HCT116 (cell line): ENCODE measurements around the gene MRGPRX4. TPM values are rescaled to one million over a fixed set of nuclear protein-coding genes. Genes with fewer than 3 reads are reported as not detected.

ENCODE experiments used
- ATAC-seq: fragments of 200-7000 bp; cut with Tn5 transposase; 2 replicates; pipeline ENCODE4 v1.9.1; 2020; ENCODE audit warnings: mild to moderate bottlenecking, moderate library complexity
- BruUV-seq: library from RNA; stranded (reverse); fragments of 400-500 nt; replicated peaks from 2 replicates; lab custom pipeline; 2021; lab: Mats Ljungman, UMichigan
- CTCF ChIA-PET: fragments of 300-600 bp; sonication (Branson Sonifier 250); formaldehyde crosslinking; loops from one replicate; lab custom pipeline; 2021; ENCODE audit warnings: antibody characterized with exemption; lab: Charles Lee
- POLR2A ChIA-PET: fragments of 300-600, 350-600 bp; sonication (Branson Sonifier 250); formaldehyde crosslinking; loops from one replicate; lab custom pipeline; 2021; ENCODE audit warnings: antibody characterized with exemption; lab: Charles Lee
- RAD21 ChIA-PET, 2 experiments: fragments of 300-600 bp; sonication (Branson Sonifier 250); formaldehyde crosslinking; loops; one replicate each; lab custom pipeline; 2023; ENCODE audit warnings: low total read pairs in 2 of 2; ENCODE audit not compliant: uncharacterized antibody in 2 of 2, unreplicated experiment in 2 of 2, low non-redundant PET in 1 of 2; lab: Charles Lee
- DNase-seq: peaks from one replicate; pipeline ENCODE4 v3.0.0-alpha.2; 2010; ENCODE audit warnings: low read depth, low spot score
- H2AFZ ChIP-seq: fragments of 200-600 bp; shearing (Covaris generic), sonication (generic); 2 replicates; pipeline ENCODE4 v1.6.1; 2017; ENCODE audit warnings: low read depth, mixed run types, mixed read lengths, antibody characterized with exemption, low read length; ENCODE audit not compliant: poor library complexity, severe bottlenecking
- H3K27ac ChIP-seq: 2 replicates; pipeline ENCODE4 v1.5.1; 2012; ENCODE audit warnings: low read depth, low read length
- H3K27me3 ChIP-seq: fragments of 200-600 bp; sonication (generic); 2 replicates; pipeline ENCODE4 v1.6.1; 2016; ENCODE audit warnings: mixed run types, low read length, mixed read lengths; ENCODE audit not compliant: insufficient read depth
- H3K36me3 ChIP-seq, 2 experiments: fragments of 200-500 bp in 1 of 2; fragments of 200-600 bp in 1 of 2; sonication (Bioruptor generic) in 1 of 2; sonication (generic) in 1 of 2; 2 replicates each; pipeline versions ENCODE4 v1.5.1 to v1.6.1; 2014 to 2016; ENCODE audit warnings: low read length in 2 of 2, inconsistent platforms in 1 of 2, mixed read lengths in 1 of 2, mixed run types in 1 of 2; ENCODE audit not compliant: insufficient read depth in 2 of 2, control insufficient read depth in 1 of 2
- H3K4me1 ChIP-seq, 2 experiments: fragments of 200-600 bp in 1 of 2; sonication (generic) in 1 of 2; 2 replicates each; pipeline versions ENCODE4 v1.5.1 to v1.6.1; 2012 to 2017; ENCODE audit warnings: low read length in 2 of 2, inconsistent platforms in 1 of 2, mild to moderate bottlenecking in 1 of 2, mixed read lengths in 1 of 2, mixed run types in 1 of 2, moderate library complexity in 1 of 2; ENCODE audit not compliant: insufficient read depth in 2 of 2, control insufficient read depth in 1 of 2
- H3K4me2 ChIP-seq: fragments of 200-600 bp; sonication (generic); 2 replicates; pipeline ENCODE4 v1.6.1; 2017; ENCODE audit warnings: mixed run types, low read length, mixed read lengths
- H3K4me3 ChIP-seq, 2 experiments: fragments of 200-600 bp in 1 of 2; sonication (generic) in 1 of 2; replicated peaks in 1 of 2; 2 replicates each; pipeline ENCODE4 v1.5.1; 2011 to 2016; ENCODE audit warnings: low read length in 2 of 2, control low read depth in 1 of 2, low read depth in 1 of 2, mild to moderate bottlenecking in 1 of 2, mixed read lengths in 1 of 2, mixed run types in 1 of 2
- H3K79me2 ChIP-seq: fragments of 200-600 bp; sonication (generic); 2 replicates; pipeline ENCODE4 v1.6.1; 2017; ENCODE audit warnings: mild to moderate bottlenecking, mixed run types, low read length, moderate library complexity, mixed read lengths; ENCODE audit not compliant: insufficient read depth
- H3K9ac ChIP-seq: fragments of 200-600 bp; sonication (generic); 2 replicates; pipeline ENCODE4 v1.6.1; 2016; ENCODE audit warnings: low read length, mixed read lengths
- H3K9me2 ChIP-seq: fragments of 200-600 bp; sonication (generic), shearing (Covaris generic); 2 replicates; pipeline ENCODE4 v1.6.1; 2017; ENCODE audit warnings: mixed run types, mild to moderate bottlenecking, moderate library complexity; ENCODE audit not compliant: insufficient read depth
- H3K9me3 ChIP-seq, 2 experiments: fragments of 200-500 bp in 1 of 2; fragments of 200-600 bp in 1 of 2; sonication (Bioruptor generic) in 1 of 2; sonication (generic) in 1 of 2; 2 replicates each; pipeline ENCODE4 v1.6.1; 2014 to 2017; ENCODE audit warnings: low read length in 2 of 2, mixed read lengths in 2 of 2, inconsistent platforms in 1 of 2, low read depth in 1 of 2, mild to moderate bottlenecking in 1 of 2, mixed run types in 1 of 2, moderate library complexity in 1 of 2; ENCODE audit not compliant: control insufficient read depth in 1 of 2, insufficient read depth in 1 of 2
- H4K20me1 ChIP-seq: fragments of 200-600 bp; sonication (generic), shearing (Covaris generic); 2 replicates; pipeline ENCODE4 v1.6.1; 2017; ENCODE audit warnings: mixed run types, mild to moderate bottlenecking, moderate library complexity; ENCODE audit not compliant: insufficient read depth
- CEBPB ChIP-seq: IDR thresholded peaks from 2 replicates; pipeline ENCODE4 v1.6.1; 2012; ENCODE audit warnings: low read depth
- EGR1 ChIP-seq: IDR thresholded peaks from 2 replicates; pipeline ENCODE4 v1.6.1; 2012; ENCODE audit warnings: low read depth
- EZH2phosphoT487 ChIP-seq: fragments of 200-600 bp; IDR thresholded peaks from 2 replicates; pipeline ENCODE4 v1.6.1; 2018; ENCODE audit warnings: antibody characterized with exemption, borderline replicate concordance
- MAX ChIP-seq: IDR thresholded peaks from 2 replicates; pipeline ENCODE4 v1.6.1; 2012
- REST ChIP-seq: IDR thresholded peaks from 2 replicates; pipeline ENCODE4 v1.6.1; 2012; ENCODE audit warnings: low read depth
- SP1 ChIP-seq: IDR thresholded peaks from 2 replicates; pipeline ENCODE4 v1.6.1; 2012; ENCODE audit warnings: low read depth
- TCF7L2 ChIP-seq: IDR thresholded peaks from 2 replicates; pipeline ENCODE4 v1.7.0; 2011; ENCODE audit warnings: borderline replicate concordance, inconsistent platforms; ENCODE audit not compliant: insufficient read depth, insufficient read length; ENCODE audit errors: extremely low read depth
- ZFX ChIP-seq: fragments of 450-650 bp; IDR thresholded peaks from 2 replicates; pipeline ENCODE4 v1.6.1; 2017
- ZNF274 ChIP-seq: fragments of 200-500 bp; sonication (Bioruptor generic); IDR thresholded peaks from 2 replicates; pipeline ENCODE4 v1.6.1; 2014; ENCODE audit warnings: mild to moderate bottlenecking, low read depth, low read length, inconsistent platforms
- intact Hi-C: fragments of 100-400 bp; cut with micrococcal nuclease; formaldehyde crosslinking; loops from 2 replicates; pipeline ENCODE4 v1.10.0; 2022
- total RNA-seq: library from RNA; stranded (reverse); gene quantifications from one replicate; pipeline ENCODE4 v1.2.1, GENCODE V29; 2021; ENCODE audit not compliant: unreplicated experiment

MRGPRX4 gene
- total RNA-seq, 1 experiment from 2014 or later = not detected

DNA sequence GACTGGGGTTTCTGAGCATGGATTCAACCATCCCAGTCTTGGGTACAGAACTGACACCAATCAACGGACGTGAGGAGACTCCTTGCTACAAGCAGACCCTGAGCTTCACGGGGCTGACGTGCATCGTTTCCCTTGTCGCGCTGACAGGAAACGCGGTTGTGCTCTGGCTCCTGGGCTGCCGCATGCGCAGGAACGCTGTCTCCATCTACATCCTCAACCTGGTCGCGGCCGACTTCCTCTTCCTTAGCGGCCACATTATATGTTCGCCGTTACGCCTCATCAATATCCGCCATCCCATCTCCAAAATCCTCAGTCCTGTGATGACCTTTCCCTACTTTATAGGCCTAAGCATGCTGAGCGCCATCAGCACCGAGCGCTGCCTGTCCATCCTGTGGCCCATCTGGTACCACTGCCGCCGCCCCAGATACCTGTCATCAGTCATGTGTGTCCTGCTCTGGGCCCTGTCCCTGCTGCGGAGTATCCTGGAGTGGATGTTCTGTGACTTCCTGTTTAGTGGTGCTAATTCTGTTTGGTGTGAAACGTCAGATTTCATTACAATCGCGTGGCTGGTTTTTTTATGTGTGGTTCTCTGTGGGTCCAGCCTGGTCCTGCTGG, 35.3 kb upstream of the MRGPRX4 start:
- H4K20me1 ChIP-seq = no peaks in the 10 kb centered on the region
- H3K79me2 ChIP-seq = no peaks in the 10 kb centered on the region
- CTCF ChIA-PET = no interaction called here
- no peak overlapping the region for H3K27ac ChIP-seq
- POLR2A ChIA-PET = no interaction called here
- no peak for TF ChIP-seq TCF7L2
- TF ChIP-seq REST = no peak
- no peak for TF ChIP-seq ZFX
- no peak for TF ChIP-seq EGR1
- no peak for TF ChIP-seq SP1
- TF ChIP-seq MAX = no peak
- TF ChIP-seq ZNF274 = no peak
- TF ChIP-seq EZH2phosphoT487 = no peak
- no peak for TF ChIP-seq CEBPB
- no peak overlapping the region for H3K4me3 ChIP-seq
- RAD21 ChIA-PET = no interaction called here
- DNase-seq (no peak), ATAC-seq (no peak)
- no peaks in the 10 kb centered on the region for H3K36me3 ChIP-seq
- H3K9ac ChIP-seq = no peak overlapping the region
- peaks cover 17% of the 10 kb centered on the region for H3K27me3 ChIP-seq
- H3K9me3 ChIP-seq = no peaks in the 10 kb centered on the region
- no peaks in the 10 kb centered on the region for H3K9me2 ChIP-seq
- BruUV-seq = no TSS peak
- intact Hi-C loops = no loop called here
- H3K4me2 ChIP-seq = no peak overlapping the region
- H3K4me1 ChIP-seq = no peaks in the 10 kb centered on the region
- no peak overlapping the region for H2AFZ ChIP-seq
